ENCODE results near the gene CREBZF.

CREBZF gene, protein sequence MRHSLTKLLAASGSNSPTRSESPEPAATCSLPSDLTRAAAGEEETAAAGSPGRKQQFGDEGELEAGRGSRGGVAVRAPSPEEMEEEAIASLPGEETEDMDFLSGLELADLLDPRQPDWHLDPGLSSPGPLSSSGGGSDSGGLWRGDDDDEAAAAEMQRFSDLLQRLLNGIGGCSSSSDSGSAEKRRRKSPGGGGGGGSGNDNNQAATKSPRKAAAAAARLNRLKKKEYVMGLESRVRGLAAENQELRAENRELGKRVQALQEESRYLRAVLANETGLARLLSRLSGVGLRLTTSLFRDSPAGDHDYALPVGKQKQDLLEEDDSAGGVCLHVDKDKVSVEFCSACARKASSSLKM

GRCh38 chr11:85664615-85665481 lies at the start of gene CREBZF:
CREBZF (minus strand) TSS chr11:85665129; CDS start chr11:85664875, 254 bp downstream.
- peak; percentile 96 for DNase-seq (ENCODE audit: low spot score)

DNA sequence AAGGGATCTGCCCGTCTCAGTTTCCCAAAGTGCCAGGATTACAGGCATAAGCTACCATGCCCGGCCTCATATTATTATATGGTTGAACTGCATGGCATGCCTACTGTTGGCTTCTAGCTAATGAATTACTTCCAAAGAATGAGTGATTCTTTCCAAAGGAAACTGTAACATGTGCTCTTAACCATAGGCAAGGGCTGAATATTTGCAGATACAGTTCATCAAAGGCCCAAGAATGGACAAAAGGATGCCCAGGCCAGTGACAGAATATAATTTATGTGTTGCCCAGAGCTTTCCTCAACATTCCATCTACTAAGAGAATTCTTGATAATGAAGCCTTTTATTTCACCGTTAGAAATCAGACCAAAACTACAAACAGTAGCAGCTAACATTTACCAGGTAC lies 48.0 kb upstream of the CREBZF start:
- no peak for DNase-seq (ENCODE audit: low spot score)

GRCh38 chr11:85710917-85711316 lies 46.0 kb upstream of the CREBZF start:
- DNase-seq (ENCODE audit: low spot score), result no peak

DNA sequence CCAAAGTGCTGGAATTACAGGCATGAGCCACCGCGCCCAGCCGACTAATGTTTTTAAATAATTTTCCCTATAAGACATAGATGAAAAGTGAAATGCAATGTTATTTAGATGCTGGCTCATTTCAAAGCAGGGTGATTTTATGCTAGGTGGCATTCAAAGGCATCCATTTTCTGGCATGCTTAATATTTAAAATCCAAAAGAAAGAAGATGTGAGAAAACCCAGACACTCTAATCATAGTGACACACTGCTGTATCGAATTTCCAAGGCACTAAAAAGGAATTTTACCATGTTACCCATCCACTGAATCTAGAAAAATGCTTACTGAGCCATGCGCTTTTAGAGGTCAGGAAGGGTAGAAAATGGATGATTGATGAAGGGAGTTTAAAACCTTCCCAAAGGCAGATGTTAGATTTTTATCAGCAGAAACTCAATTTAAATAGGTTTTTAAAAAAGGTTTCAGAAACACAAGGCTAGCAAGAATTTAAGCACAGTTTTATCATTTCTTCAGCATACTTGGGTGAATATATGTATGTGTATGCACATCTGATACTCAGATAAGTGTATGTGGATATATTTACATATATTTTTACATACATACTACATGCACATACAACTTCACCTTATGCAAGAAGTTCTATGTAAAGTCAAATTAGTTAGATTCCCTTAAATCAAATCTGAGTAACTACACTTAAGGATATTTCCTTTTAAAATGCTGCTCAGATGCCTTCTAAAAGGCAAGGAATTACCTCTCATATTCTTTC lies 45.2 kb upstream of the CREBZF start:
- DNase-seq (ENCODE audit: low spot score), result no peak

DNA sequence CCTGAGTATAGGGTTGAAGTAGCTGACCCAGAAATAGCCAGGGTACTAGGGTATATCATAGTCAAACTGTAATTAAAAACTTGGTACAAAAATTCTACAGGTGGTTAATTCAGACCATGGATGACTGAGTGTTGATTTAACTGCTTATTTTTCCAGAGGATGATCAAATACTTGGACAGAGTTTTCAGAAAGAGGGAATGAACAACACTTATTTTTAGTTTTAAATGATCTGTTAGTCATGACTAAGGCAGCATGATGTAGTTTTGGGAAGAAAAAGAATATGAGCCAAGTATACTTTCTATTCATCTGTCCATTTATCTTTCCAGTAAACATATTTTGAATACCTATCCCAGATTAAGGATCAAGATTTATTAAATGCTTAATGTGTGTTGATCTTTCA lies 40.9 kb upstream of the CREBZF start:
- no peak for DNase-seq (ENCODE audit: low spot score)

DNA sequence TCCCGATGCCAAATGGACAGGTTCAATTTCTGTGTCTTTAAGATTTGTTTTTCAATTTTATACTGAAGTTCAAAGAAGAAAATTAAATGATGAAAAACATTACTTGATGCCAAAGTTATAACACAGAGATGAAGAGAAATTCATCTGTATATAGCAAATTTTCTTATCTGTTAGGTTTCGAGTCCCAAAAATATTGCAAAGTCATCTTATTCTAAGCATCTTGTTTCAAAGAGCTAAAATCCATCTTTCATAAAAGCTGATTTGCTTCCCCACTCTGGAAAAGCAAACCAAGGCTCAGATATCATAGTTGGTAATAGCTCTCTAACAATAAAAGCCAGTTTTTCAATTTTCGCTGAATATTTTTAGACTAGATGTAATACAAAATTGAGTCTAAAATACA lies 40.0 kb upstream of the CREBZF start:
- no peak for DNase-seq (ENCODE audit: low spot score)

- DNase-seq (ENCODE audit: low spot score), result no peak
These were observed 35.2 kb upstream of the CREBZF start for GRCh38 chr11:85699957-85700741.

- DNase-seq (ENCODE audit: low spot score), result no peak
These were observed 33.3 kb upstream of the CREBZF start for GRCh38 chr11:85698195-85698594.

- no peak for DNase-seq (ENCODE audit: low spot score)
These were observed 32.8 kb upstream of the CREBZF start for GRCh38 chr11:85697747-85698146.

- DNase-seq (ENCODE audit: low spot score), result no peak
These were observed 30.6 kb upstream of the CREBZF start for GRCh38 chr11:85695546-85695945.

DNA sequence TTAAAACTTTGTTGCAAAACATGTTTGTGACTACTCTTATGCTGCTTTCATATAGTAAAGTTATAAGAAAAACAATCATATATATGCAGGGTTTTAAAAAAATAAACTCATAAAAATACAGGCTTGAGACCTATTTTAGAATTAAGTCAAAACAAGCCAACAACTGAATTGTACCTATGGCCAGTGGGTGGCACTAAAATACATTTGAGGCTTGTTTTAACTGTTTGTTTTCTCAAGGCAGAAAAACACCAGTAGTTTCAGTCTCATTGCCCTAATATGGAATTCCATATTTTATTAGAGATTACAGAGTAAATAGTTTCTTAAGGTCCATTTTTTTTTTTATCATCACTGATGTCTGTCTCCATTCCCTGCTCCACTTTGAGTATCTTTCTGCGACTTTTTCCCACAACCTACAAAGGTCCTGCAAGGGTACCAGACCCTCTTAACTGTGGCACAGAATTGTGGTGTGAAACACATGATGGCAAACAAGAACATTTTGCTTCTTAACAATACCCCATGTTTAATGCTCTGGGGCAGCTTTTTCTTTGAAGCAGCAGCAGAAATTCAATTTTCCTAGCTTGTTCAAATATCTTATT lies 29.6 kb upstream of the CREBZF start:
- peak; percentile 42 for DNase-seq (ENCODE audit: low spot score)

DNA sequence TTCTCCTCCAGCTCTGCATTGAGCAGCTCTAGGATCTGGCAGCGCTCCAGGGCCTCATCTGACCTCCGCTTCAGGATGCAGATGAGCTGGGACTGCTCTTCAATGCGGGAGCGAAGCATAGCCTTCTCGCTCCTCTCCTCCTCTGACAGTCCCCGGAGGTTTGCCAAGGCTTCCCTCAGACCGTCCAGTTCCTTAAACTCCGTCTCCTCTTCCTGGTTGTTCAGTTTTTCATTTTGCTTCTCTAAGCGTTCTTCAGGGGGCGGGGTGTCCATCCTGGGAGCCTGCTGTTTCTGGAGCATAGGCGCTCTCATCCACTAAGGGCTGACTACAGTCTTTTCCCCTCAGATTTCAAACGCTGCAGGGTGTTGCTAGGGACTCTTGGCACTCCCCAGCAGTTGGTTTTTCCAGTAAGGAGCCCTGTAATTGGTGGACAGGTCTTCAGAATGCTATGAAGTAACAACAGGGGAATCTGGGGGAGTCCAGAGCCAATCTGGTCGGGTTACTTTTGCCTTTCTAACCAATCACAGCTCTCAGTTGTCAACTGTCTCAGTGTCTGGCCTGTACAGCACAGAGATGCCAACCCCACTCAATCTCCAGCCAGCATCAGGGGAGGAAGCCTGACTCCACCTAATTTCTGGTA lies 21.0 kb upstream of the CREBZF start, which contains the start of gene CCDC89:
TSS of gene CCDC89 (minus strand) at position 376 of the 640 bp plus-strand sequence. CDS start at position 311, 65 bp downstream.
- no peak for DNase-seq (ENCODE audit: low spot score)

GRCh38 chr11:85685125-85685819 lies 20.3 kb upstream of the CREBZF start:
- no peak for DNase-seq (ENCODE audit: low spot score)

- no peak for DNase-seq (ENCODE audit: low spot score)
These were observed 17.7 kb upstream of the CREBZF start for GRCh38 chr11:85682330-85683305.

DNA sequence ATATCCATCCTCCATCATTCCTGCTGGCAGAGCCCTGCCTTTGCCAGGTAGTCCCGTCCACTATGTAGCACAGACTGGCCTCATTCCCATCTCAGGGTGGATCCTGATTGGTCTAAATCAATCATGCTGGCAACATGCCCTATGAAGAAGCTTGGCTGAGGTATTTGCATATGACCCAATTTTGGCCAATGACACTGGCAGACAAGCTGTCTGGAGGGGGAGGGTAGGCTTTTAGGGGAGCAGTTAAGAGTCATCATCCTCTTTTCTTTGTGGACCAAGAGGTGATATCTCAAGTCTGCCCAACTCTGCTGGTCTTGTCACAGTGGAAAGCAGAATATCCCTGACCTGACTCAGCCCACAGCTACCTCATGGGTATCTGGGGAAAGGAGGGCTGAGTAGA lies 16.0 kb upstream of the CREBZF start:
- no peak for DNase-seq (ENCODE audit: low spot score)

DNA sequence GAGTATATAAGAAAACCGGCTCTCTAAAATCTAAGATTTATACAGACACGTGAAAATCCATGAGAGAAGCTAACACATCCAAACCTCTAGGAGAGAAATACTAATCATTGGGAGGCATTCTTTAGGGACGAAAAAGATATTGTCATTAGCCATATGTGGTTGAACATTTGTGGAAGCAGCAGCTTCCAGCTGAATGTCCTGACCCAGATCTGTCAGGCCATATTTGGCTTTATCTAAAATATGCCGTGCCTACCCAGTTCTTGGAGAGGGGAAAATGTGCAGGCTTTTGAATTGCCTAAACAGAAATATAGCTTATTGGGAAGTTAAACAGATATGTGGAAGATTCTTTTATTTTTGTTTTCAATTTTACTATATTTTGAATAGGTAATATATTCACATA lies 14.6 kb upstream of the CREBZF start:
- no peak for DNase-seq (ENCODE audit: low spot score)

GRCh38 chr11:85673393-85673792 lies 8.5 kb upstream of the CREBZF start:
- no peak for DNase-seq (ENCODE audit: low spot score)

GRCh38 chr11:85672105-85672902 lies 7.4 kb upstream of the CREBZF start:
- DNase-seq (ENCODE audit: low spot score), result no peak
